HFFc6 (cell line): ENCODE measurements around the gene USP24. TPM values are rescaled to one million over a fixed set of nuclear protein-coding genes. Genes with fewer than 3 reads are reported as not detected.

Experiments used
- DNase-seq: peaks from one replicate; pipeline ENCODE4 v3.0.0-alpha.2; 2018
- H3K27ac Mint-ChIP-seq: 2 replicates; pipeline ENCODE4 v1.8.0; 2020; ENCODE audit warnings: mild to moderate bottlenecking, mixed read lengths
- H3K27me3 Mint-ChIP-seq: 2 replicates; pipeline ENCODE4 v1.8.0; 2021; ENCODE audit warnings: mild to moderate bottlenecking, moderate library complexity, mixed read lengths; ENCODE audit not compliant: insufficient read depth
- H3K36me3 Mint-ChIP-seq: 2 replicates; pipeline ENCODE4 v1.8.0; 2021; ENCODE audit warnings: low read depth, mixed read lengths
- H3K4me1 Mint-ChIP-seq: 2 replicates; pipeline ENCODE4 v1.8.0; 2020; ENCODE audit warnings: low read depth, mixed read lengths
- H3K4me3 Mint-ChIP-seq: 2 replicates; pipeline ENCODE4 v1.8.0; 2020; ENCODE audit warnings: mild to moderate bottlenecking, moderate library complexity, mixed read lengths
- H3K9me3 Mint-ChIP-seq: 2 replicates; pipeline ENCODE4 v1.8.0; 2020; ENCODE audit warnings: mild to moderate bottlenecking, mixed read lengths
- CTCF ChIP-seq: fragments of 200-600 bp; sonication (generic); IDR thresholded peaks from 2 replicates; pipeline ENCODE4 v1.5.0; 2021; ENCODE audit warnings: antibody characterized with exemption, mild to moderate bottlenecking
- long read RNA-seq: library from polyadenylated mRNA; unstranded; transcript quantifications from one replicate; pipeline ENCODE4 v2.0.0, GENCODE V29; 2019
- total RNA-seq, 6 experiments: library from RNA; stranded (reverse); fragmentation: NEBNext Ultra II Directional; extraction: Animal tissue kit (Norgen Biotek cat#: 25700); gene quantifications; 2 replicates in 1 of 6; 3 replicates in 5 of 6; pipeline ENCODE4 v1.2.3, GENCODE V29; 2021

The USP24 gene
- 10 to 100 TPM; 22.5 to 27.8 (median 25.0) TPM for total RNA-seq
- long read RNA-seq, partial matches to known transcripts = 4 of 5 reads
- long read RNA-seq, other reads (novel, unspliced or antisense) = 1 of 5 reads

- DNase-seq = peak; percentile 26
- no peak for TF ChIP-seq CTCF
- Mint-ChIP-seq H3K36me3 (no peaks in the 10 kb centered on the region), H3K4me1 (peaks cover 58% of the 10 kb centered on the region), H3K27me3 (peaks cover 1% of the 10 kb centered on the region; the same call in 1 of the 2 replicates), H3K27ac (peak within 1 kb of the TSS; percentile 89), H3K9me3 (no peaks in the 10 kb centered on the region), H3K4me3 (peak within 1 kb of the TSS; percentile 91)
Measured at GRCh38 chr1:55215194-55216021, at the start of gene USP24. Gene USP24, minus strand, starts transcription at chr1:55215364. Its CDS starts 251 bp downstream, at chr1:55215113.

GRCh38 chr1:55262822-55263221 is 47.7 kb upstream of the USP24 start:
- Mint-ChIP-seq H3K4me3 (no peak overlapping the region), H3K27me3 (peaks cover 7% of the 10 kb centered on the region), H3K9me3 (no peaks in the 10 kb centered on the region), H3K4me1 (peaks cover 17% of the 10 kb centered on the region), H3K36me3 (no peaks in the 10 kb centered on the region), H3K27ac (no peak overlapping the region)
- TF ChIP-seq CTCF = no peak
- peak; percentile 72 for DNase-seq

GRCh38 chr1:55259911-55260609 is 44.9 kb upstream of the USP24 start:
- H3K4me3 Mint-ChIP-seq = no peak overlapping the region
- no peaks in the 10 kb centered on the region for H3K36me3 Mint-ChIP-seq
- H3K27me3 Mint-ChIP-seq = peaks cover 5% of the 10 kb centered on the region
- no peak for TF ChIP-seq CTCF
- no peaks in the 10 kb centered on the region for H3K9me3 Mint-ChIP-seq
- no peak overlapping the region for H3K27ac Mint-ChIP-seq
- no peak for DNase-seq
- H3K4me1 Mint-ChIP-seq = peaks cover 17% of the 10 kb centered on the region

GRCh38 chr1:55257958-55258357 is 42.8 kb upstream of the USP24 start:
- H3K9me3 Mint-ChIP-seq = no peaks in the 10 kb centered on the region
- no peaks in the 10 kb centered on the region for H3K36me3 Mint-ChIP-seq
- peaks cover 4% of the 10 kb centered on the region for H3K27me3 Mint-ChIP-seq
- H3K4me3 Mint-ChIP-seq = no peak overlapping the region
- no peak for DNase-seq
- H3K27ac Mint-ChIP-seq = no peak overlapping the region
- peaks cover 15% of the 10 kb centered on the region for H3K4me1 Mint-ChIP-seq
- no peak for TF ChIP-seq CTCF

GRCh38 chr1:55255901-55256300 is 40.7 kb upstream of the USP24 start:
- Mint-ChIP-seq H3K4me1 (0 out of 2 replicates have a peak, but pooled peaks cover 4% of the 10 kb centered on the region), H3K27me3 (peaks cover 6% of the 10 kb centered on the region), H3K27ac (no peak overlapping the region), H3K9me3 (no peaks in the 10 kb centered on the region), H3K36me3 (no peaks in the 10 kb centered on the region), H3K4me3 (no peak overlapping the region)
- TF ChIP-seq CTCF = no peak
- no peak for DNase-seq
